Panc1 (cell line): ENCODE results near the gene STARD9. TPM values are rescaled to one million over a fixed set of nuclear protein-coding genes. Genes with fewer than 3 reads are reported as not detected.
A peak's percentile ranks its signal among the peaks of the same experiment; 100 is the strongest.

Experiments
- ATAC-seq: fragments of 200-7000 bp; cut with Tn5 transposase; 2 replicates; pipeline ENCODE4 v1.9.1; 2020; ENCODE audit warnings: mild to moderate bottlenecking, moderate library complexity
- BruUV-seq: library from RNA; stranded (reverse); fragments of 400-500 nt; replicated peaks from 2 replicates; lab custom pipeline; 2021; lab: Mats Ljungman, UMichigan
- CTCF ChIA-PET: fragments of 300-600 bp; sonication (Branson Sonifier 250); formaldehyde crosslinking; loops from one replicate; lab custom pipeline; 2022; ENCODE audit warnings: antibody characterized with exemption; lab: Charles Lee
- POLR2A ChIA-PET: fragments of 300-600 bp; sonication (Branson Sonifier 250); formaldehyde crosslinking; loops from one replicate; lab custom pipeline; 2022; ENCODE audit warnings: antibody characterized with exemption; lab: Charles Lee
- DNase-seq: peaks from one replicate; pipeline ENCODE4 v3.0.0-alpha.2; 2010; ENCODE audit warnings: low read depth, low spot score
- H3K27ac ChIP-seq: 2 replicates; pipeline ENCODE4 v1.5.1; 2011; ENCODE audit warnings: mild to moderate bottlenecking, low read length, inconsistent platforms
- H3K27me3 ChIP-seq: fragments of 200-500 bp; sonication (Bioruptor generic); 2 replicates; pipeline ENCODE4 v1.6.0; 2014; ENCODE audit warnings: low read length, inconsistent platforms; ENCODE audit not compliant: control insufficient read depth, insufficient read depth
- H3K36me3 ChIP-seq: fragments of 200-500 bp; sonication (Bioruptor generic); 2 replicates; pipeline ENCODE4 v1.5.1; 2014; ENCODE audit warnings: inconsistent platforms, mild to moderate bottlenecking, low read length, moderate library complexity; ENCODE audit not compliant: control insufficient read depth, insufficient read depth
- H3K4me1 ChIP-seq: 2 replicates; pipeline ENCODE4 v1.5.1; 2011; ENCODE audit warnings: inconsistent platforms, mild to moderate bottlenecking, low read length, moderate library complexity; ENCODE audit not compliant: control insufficient read depth, insufficient read depth
- H3K4me3 ChIP-seq, 2 experiments: 2 replicates each; pipeline ENCODE4 v1.5.1; 2011 to 2012; ENCODE audit warnings: low read depth in 2 of 2, low read length in 2 of 2, mild to moderate bottlenecking in 2 of 2, inconsistent platforms in 1 of 2, moderate library complexity in 1 of 2
- H3K9me3 ChIP-seq: fragments of 200-500 bp; sonication (Bioruptor generic); 2 replicates; pipeline ENCODE4 v1.5.1; 2014; ENCODE audit warnings: low read depth, mild to moderate bottlenecking, inconsistent platforms, low read length, moderate library complexity; ENCODE audit not compliant: control insufficient read depth, insufficient read depth
- CTCF ChIP-seq: fragments of 450-650 bp; IDR thresholded peaks from 2 replicates; pipeline ENCODE4 v1.5.1; 2017; ENCODE audit warnings: mild to moderate bottlenecking
- POLR2AphosphoS5 ChIP-seq: IDR thresholded peaks from 2 replicates; pipeline ENCODE4 v1.6.1; 2012; ENCODE audit warnings: mild to moderate bottlenecking, low read depth, low read length, moderate library complexity
- SIN3A ChIP-seq: IDR thresholded peaks from 2 replicates; pipeline ENCODE4 v1.6.1; 2012; ENCODE audit warnings: low read depth, mild to moderate bottlenecking, low read length, moderate library complexity, borderline replicate concordance; ENCODE audit not compliant: insufficient read depth
- TCF7L2 ChIP-seq: IDR thresholded peaks from 2 replicates; pipeline ENCODE4 v1.6.1; 2011; ENCODE audit warnings: mild to moderate bottlenecking, low read depth, low read length, inconsistent platforms
- in situ Hi-C: cut with HindIII; loops from 2 replicates; pipeline ENCODE4 v1.10.0; 2016; ENCODE audit warnings: low sequenced_read_pairs, low pct_unique_long_range_greater_than_20kb
- intact Hi-C: fragments of 100-400 bp; cut with micrococcal nuclease; formaldehyde crosslinking; loops from one replicate; pipeline ENCODE4 v1.10.0; 2022; ENCODE audit not compliant: unreplicated experiment
- total RNA-seq: library from RNA; stranded (reverse); gene quantifications from one replicate; pipeline ENCODE4 v1.2.1, GENCODE V29; 2021; ENCODE audit not compliant: unreplicated experiment
- TF ChIP-seq, protein P1 (sequence below), 2 experiments: IDR thresholded peaks; 2 replicates each; pipeline ENCODE4 v1.6.1; 2011 to 2012; ENCODE audit warnings: low read depth in 2 of 2, control low read depth in 1 of 2, low read length in 1 of 2, mild to moderate bottlenecking in 1 of 2, moderate library complexity in 1 of 2; ENCODE audit not compliant: insufficient read depth in 1 of 2

The STARD9 gene
- total RNA-seq, 1 experiment from 2014 or later = 13.4 TPM

DNA sequence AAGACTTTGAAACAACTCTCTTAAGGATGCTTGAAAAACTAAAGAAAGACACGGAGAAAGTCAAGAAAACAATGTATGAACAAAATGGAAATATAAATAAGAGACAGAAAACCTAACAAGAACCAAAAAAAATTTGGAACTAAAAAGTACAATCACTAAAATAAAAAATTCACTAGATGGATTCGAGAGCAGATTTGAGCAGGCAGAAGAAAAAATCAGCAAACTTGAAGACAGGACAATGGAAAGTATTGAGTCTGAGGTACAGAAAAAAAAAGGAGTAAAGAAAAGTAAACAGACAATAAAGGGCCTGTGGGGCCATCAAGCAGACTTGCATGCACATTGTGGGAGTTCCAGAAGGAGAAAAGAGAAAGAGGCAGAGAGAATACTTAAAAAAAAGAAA is 174.9 kb downstream of the STARD9 start:
- Histone ChIP-seq H3K36me3 (no peaks in the 10 kb centered on the region), H3K4me1 (no peaks in the 10 kb centered on the region), H3K27ac (no peak overlapping the region), H3K9me3 (no peaks in the 10 kb centered on the region), H3K27me3 (no peaks in the 10 kb centered on the region), H3K4me3 (no peak overlapping the region)
- DNase-seq (no peak), ATAC-seq (no peak)
- BruUV-seq = no TSS peak
- CTCF ChIA-PET = no interaction called here
- POLR2A ChIA-PET = no interaction called here
- intact Hi-C loops = no loop called here
- in situ Hi-C loops = no loop called here
- TF ChIP-seq, protein P1, sequence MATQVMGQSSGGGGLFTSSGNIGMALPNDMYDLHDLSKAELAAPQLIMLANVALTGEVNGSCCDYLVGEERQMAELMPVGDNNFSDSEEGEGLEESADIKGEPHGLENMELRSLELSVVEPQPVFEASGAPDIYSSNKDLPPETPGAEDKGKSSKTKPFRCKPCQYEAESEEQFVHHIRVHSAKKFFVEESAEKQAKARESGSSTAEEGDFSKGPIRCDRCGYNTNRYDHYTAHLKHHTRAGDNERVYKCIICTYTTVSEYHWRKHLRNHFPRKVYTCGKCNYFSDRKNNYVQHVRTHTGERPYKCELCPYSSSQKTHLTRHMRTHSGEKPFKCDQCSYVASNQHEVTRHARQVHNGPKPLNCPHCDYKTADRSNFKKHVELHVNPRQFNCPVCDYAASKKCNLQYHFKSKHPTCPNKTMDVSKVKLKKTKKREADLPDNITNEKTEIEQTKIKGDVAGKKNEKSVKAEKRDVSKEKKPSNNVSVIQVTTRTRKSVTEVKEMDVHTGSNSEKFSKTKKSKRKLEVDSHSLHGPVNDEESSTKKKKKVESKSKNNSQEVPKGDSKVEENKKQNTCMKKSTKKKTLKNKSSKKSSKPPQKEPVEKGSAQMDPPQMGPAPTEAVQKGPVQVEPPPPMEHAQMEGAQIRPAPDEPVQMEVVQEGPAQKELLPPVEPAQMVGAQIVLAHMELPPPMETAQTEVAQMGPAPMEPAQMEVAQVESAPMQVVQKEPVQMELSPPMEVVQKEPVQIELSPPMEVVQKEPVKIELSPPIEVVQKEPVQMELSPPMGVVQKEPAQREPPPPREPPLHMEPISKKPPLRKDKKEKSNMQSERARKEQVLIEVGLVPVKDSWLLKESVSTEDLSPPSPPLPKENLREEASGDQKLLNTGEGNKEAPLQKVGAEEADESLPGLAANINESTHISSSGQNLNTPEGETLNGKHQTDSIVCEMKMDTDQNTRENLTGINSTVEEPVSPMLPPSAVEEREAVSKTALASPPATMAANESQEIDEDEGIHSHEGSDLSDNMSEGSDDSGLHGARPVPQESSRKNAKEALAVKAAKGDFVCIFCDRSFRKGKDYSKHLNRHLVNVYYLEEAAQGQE (IDR thresholded peaks at IDR 0.05; ENCODE audit: insufficient read depth in 1 of 2, low read depth in 2 of 2, low read length in 1 of 2) = no peak
- no peak for TF ChIP-seq CTCF
- TF ChIP-seq TCF7L2 = no peak

DNA sequence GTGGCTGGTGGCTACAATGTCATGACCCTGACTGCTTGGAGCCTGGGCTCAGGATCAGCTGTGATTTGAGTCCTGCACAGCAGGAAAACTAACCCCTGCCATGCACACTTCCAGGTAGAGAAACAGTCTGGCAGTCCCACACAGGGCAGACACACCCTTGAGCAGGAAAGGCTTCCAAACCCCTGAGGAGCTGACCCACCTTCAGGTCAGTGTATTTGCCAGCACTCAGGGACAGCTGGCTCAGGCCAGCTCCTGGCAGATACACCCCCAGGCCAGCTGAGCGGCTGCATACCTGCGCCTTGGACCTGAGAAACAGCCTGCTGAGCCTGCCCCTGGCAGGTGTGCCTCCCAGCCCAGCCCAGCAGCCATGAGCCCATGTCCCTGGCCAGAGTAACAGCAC is 183.7 kb downstream of the STARD9 start:
- intact Hi-C loops (no loop called here), in situ Hi-C loops (no loop called here)
- peak; percentile 51; the same call in 1 of the 2 replicates for ATAC-seq
- H3K36me3 ChIP-seq = no peaks in the 10 kb centered on the region
- ChIA-PET CTCF (no interaction called here), POLR2A (no interaction called here)
- H3K27me3 ChIP-seq = no peaks in the 10 kb centered on the region
- no peak for TF ChIP-seq CTCF
- TF ChIP-seq, protein P1 (IDR thresholded peaks at IDR 0.05; ENCODE audit: insufficient read depth in 1 of 2, low read depth in 2 of 2, low read length in 1 of 2) = no peak
- no peak for TF ChIP-seq SIN3A
- TF ChIP-seq TCF7L2 = no peak
- TF ChIP-seq POLR2AphosphoS5 = no peak
- H3K4me3 ChIP-seq = no peak overlapping the region
- no peaks in the 10 kb centered on the region for H3K4me1 ChIP-seq
- BruUV-seq = no TSS peak
- no peak overlapping the region for H3K27ac ChIP-seq
- DNase-seq = no peak
- peaks cover 4% of the 10 kb centered on the region; the same call in 1 of the 2 replicates for H3K9me3 ChIP-seq
